Nucleus accumbens (tissue), 56 donors: ENCODE data around the gene NDUFB6.
A peak's percentile ranks its signal among the peaks of the same experiment; 100 is the strongest.
"Not testable (repeated sequence)": the region's sequence is repeated elsewhere in the genome, so short reads cannot be mapped to it uniquely, and the experiment has no call there.

ENCODE experiments used
- DNase-seq, 56 donors: peaks; one replicate each; lab custom pipeline; 2025; lab: John Stamatoyannopoulos, UW

Gene NDUFB6

DNA sequence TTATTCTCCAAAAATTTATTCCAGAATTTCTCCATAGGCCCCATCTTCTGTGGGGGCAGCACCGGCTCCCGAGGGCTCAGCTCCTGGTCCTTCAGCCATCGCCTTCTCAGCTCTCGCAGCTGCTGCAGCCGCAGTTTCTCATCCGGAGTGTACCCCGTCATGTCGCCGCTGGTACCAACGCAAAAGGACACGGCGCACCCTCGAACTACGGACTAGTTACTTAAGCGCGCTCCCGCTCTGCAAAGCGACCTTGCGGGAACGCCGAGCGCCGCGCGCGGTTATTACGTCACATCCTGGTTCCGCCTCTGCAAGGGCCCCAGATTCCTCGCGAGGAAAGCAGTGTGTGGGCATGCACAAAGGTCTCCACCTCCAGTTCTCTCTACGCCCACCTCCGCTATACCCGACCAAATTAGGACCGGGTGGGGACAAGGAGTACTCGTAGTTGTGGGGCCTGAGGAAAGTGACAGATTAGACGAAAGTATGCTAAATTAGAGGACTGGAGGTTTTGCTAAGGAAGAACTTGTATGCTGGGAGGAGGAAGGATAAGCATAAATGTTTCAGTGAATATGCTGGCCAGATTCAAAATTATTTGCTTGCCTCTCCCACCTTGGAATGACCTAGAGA is at the start of gene NDUFB6:
Gene NDUFB6 (minus strand): TSS at position 260 of the 624 bp plus-strand sequence. CDS start 99 bp downstream, at position 161.
- DNase-seq, result peak; percentile 33 to 97 (median 88)

GRCh38 chr9:32618261-32618660 is 45.3 kb upstream of the NDUFB6 start:
- DNase-seq, result no peak

DNA sequence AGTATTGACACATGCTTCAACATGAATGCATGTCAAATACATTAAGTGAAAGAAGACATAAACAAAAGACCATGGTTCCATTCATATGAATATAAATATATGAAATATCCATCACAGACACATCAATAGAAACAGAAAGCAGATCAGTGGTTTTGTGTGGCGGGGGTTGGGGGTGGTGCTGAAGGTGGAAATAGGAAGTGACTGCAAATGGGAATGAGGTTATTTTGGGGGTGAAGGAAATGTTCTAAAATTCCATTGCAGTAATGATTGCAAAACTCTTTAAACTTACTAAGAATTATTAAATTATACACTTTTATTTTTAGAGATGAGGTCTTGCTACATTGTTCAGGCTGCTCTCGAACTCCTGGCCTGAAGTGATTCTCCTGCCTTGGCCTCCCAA is 33.9 kb upstream of the NDUFB6 start:
- no peak for DNase-seq

DNA sequence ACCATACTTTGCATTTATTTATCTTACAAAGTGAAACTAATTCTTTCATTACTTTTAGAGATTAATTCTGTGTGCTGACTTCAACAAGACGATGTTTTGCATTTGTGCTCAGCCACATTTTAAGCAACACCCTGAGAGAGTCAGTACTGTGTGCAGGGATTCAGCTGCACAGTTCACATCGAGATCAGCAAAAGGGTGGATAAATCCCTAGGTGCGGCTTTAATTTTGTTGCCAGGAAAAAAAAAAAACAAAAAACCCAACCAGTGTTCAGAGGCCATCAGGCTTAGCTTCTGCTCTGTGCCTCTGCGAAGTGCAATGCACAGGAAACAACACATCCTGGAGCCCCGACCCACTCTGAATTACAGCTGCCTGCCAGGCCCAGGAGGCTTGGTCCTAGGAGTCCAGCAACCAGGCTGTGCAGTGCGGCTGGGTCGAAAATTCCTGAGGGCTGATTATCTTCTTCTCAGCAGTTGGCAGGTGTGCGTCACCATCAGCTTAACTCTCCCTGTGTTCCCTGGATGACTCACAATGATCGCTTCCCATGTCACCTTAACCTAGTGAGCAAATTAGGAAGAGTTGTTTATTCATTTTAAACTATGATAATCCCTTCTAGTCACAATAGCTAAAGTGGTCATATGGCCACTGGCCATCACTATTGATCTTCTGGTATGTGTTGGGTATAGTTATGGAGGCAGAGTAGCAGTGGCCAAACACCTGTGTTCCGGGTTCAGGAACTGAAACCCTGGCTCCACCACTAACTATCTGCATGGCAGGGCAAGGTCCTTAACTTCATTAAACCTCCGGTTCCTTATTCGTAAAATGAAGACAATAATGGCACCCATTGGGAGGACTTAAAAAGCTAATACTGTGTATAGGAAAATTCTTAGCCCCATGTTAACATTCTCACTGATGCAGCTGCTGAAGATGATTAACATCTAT is 31.2 kb upstream of the NDUFB6 start:
- no peak for DNase-seq

- DNase-seq, result not testable (repeated sequence)
These were observed 26.1 kb upstream of the NDUFB6 start for GRCh38 chr9:32599021-32599420.

- no peak for DNase-seq
These were observed 24.0 kb upstream of the NDUFB6 start for GRCh38 chr9:32596936-32597335.

DNA sequence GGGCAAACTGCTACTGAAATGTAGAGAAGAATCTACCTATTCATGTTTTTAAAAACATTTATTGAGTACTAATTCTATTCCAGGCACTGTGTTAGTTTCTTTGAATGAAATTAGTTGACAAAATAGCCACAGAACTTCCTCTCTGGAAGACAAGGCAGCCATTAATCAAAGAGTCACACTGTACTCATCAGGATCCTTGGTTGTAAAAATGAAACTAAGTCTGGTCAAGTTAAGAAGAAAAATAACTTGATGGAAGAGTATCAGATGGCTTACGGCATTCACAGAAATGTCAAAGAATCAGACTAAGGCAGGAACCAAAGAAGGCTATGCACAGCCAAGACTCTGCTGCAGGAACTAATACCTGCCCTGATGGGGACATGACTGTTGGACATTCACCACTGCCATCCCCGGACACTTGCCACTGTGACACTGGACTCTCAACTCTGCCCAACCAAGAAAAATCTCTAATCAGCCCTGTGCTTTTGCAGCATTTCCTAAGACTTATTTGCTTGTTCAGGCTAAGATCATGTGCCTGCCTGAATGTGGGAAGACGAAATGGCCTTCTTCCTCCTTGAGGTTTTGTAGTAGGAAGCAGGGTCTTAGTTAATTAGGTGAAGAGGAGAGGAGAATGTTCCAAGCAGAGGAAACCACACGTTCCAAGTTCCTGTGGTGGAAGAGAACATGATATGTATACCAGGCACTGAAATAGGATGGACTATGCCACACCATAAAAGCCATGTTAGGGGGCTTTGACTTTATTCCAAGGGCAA is 23.3 kb upstream of the NDUFB6 start:
- no peak for DNase-seq

- no peak for DNase-seq
These were observed 17.9 kb upstream of the NDUFB6 start for GRCh38 chr9:32590898-32591297.

GRCh38 chr9:32590476-32590875 is 17.5 kb upstream of the NDUFB6 start:
- no peak for DNase-seq

- no peak for DNase-seq
These were observed 16.2 kb upstream of the NDUFB6 start for GRCh38 chr9:32589083-32589723.

- DNase-seq, result no peak
These were observed 14.9 kb upstream of the NDUFB6 start for GRCh38 chr9:32587901-32588300.

GRCh38 chr9:32584784-32585183 is 11.8 kb upstream of the NDUFB6 start:
- DNase-seq, result no peak

DNA sequence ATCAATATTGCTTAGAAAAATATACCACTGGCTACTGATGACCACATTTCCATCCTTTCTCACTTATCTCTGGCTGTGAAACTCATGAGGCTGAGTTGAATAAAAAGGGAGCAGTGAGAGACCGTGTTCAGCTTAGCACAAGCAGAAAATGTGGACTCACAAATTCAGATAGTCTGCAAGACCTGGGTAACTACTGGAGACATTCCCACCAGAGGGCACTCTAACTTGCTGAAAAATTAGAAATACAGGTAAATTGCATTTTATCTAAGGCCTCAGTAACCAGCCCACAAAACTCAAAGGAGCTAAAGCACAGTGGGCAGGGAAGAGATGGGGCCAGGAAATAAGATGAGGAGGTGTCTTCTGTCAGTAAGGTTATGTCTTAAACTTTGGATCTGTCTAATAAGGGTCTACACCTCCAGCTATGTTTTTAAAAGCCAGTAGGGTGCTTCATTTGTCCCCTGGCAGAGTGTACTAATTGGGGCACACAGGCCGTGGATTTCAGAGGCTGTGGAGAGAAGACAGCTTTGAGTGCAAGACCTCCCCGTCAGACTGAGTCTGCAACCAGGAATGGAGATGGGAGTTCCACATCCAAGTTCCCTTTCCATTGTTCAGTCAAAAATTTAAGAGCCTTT is 8.7 kb upstream of the NDUFB6 start:
- peak in 11 of 56 donors; percentile 1 to 56 (median 4) for DNase-seq

DNA sequence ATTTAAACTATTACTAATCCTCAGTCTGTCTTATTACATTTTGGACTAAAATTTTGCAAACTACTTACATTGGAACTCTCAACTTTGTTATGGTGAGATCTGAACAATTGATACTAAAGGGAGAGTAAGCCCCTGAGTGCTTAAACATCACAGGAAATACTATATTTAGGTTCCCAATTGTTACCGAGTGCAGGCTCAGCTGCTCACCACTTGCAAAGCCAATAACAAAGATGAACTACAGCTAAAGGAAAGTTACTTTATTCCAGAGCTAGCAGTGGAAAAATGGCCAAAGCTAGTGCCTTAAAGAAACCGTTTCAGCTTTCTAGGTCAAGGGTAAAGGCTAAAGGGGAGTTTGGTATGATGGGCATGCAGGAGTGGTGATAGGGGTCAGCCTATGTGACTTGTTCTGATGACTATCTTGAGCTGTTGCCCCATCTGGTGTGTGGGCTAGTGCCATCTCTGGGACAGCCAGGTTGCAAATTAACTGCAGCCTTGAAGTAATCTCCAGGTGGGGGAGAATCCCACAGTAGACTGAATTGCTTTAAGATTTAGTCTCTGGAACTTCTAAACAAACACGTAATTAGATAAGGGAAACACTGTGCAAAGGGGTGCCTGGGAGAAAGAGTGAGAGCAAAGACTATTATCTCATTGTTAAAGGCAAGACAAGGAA is 7.8 kb upstream of the NDUFB6 start:
- DNase-seq, result no peak

DNA sequence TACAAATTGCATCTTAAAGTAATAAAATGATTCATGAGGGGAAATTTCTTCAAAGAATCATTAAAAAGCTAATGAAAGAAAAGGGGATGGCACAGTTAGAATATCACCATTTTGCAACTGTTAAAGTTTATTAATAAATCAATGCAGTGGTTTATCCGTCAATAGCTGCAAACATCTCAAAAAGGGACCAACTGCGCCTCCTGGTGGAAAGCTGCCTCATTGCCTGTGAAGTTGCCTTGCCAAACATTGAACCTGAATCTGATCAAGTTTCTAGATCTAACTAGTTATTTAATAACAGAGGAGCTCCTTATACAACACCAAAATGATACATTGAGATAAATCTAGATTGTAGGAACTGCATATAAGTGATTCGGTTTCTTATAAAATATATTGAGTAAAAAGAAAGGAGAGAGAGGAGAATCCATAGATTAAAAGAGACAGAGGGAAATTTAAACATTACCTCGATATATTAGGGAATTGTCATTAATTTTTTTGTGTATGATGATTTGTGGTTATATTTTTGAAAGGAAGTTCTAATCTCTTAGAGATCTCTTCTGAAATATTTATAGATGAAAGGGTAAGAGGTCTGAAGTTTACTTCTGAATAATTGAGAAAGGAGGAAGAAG is 6.9 kb upstream of the NDUFB6 start:
- DNase-seq, result peak in 45 of 56 donors; percentile 3 to 85 (median 29)

DNA sequence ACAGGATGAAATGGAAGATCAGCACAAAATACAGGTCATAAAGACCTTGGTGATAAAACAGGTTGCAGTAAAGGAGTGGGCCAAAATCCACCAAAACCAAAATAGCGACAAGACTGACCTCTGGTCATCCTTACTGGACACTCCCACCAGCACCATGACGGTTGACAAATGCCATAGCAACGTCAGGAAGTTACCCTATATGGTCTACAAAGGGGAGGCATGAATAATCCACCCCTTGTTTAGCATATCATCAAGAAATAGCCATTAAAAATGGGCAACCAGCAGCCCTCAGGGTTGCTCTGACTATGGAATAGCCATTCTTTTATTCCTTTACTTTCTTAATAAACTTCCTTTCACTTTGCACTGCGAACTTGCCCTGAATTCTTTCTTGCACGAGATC is 6.0 kb upstream of the NDUFB6 start:
- no peak for DNase-seq

GRCh38 chr9:32577316-32577715 is 4.4 kb upstream of the NDUFB6 start:
- DNase-seq, result no peak

DNA sequence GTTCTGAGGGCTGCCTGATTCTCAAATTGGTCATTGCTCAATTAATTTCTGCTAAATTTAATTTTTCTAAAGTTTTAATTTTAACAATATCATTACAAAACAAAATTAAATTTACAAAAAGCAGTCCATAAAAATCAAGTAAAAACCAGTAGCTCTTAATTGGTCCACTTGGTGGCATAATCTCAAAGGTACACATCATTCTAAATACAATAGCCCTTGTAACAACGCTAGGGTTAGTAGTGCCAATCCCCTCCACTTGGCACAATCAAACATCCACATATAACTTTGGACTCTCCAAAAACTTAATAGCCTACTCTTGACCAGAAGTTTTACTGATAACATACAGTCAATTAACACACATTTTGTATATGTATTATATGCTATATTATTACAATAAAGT is 1.9 kb upstream of the NDUFB6 start:
- DNase-seq, result no peak

- no peak for DNase-seq
These were observed 862 bp upstream of the NDUFB6 start for GRCh38 chr9:32573821-32574220.
